GM19372 (cell line): Measurements from ENCODE around the gene PLSCR3.

Experiments used
- ATAC-seq: cut with Tn5 transposase; IDR thresholded peaks from one replicate; pipeline ENCODE4 v1.9.1; 2021; ENCODE audit warnings: mild to moderate bottlenecking, low read depth, moderate library complexity; ENCODE audit not compliant: unreplicated experiment

The PLSCR3 gene

GRCh38 chr17:7352503-7352889 is 41.8 kb downstream of the PLSCR3 start:
- ATAC-seq: no peak

DNA sequence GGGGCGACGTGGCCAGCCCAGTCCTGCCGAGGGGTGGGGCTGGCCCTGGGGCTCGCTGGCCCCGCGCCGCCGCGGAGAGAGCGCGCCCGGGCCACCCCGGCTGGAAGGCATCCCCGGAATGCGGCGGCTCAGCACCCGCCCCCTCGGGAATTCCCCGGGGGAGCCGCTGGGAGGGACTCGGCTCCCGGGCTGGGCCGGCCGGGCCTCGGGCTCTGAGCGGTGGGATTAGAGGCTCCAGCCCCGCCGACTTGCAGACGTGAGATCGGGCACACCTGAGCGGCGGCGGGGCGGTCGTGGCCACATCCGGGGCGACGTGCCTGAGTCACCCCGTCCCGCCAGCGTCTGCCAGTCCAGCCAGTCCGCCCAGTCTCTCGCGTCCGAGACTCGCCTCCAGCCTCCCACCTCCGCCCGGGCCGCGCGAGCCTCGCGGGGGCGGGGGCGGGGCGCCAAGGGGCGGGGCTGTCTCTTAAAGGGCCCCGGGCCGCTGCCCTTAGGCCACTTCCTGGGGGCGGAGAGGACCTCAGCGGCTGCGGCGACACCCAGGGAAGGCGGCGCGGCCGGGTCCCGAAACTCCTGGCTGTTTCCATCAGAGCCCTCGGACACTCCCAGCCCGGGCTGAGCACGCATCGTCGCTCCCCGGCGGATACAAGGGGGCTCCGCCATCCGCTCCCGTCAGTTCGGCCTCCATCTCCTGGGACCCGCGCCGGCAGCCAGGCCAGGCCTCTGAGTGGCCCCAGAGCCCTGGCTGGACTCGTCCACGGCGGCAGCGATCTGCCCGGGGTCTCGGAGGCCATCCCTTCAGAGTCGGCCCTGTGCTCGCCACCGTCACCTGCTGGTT is 42.4 kb downstream of the PLSCR3 start, which contains the start of gene KCTD11:
Gene KCTD11, plus strand, starts transcription at position 498 of the 838 bp plus-strand sequence.
- ATAC-seq: peak; percentile 66

GRCh38 chr17:7348478-7349242 is 45.7 kb downstream of the PLSCR3 start:
- ATAC-seq: no peak

- ATAC-seq: no peak
Observed at GRCh38 chr17:7347630-7348477, 46.5 kb downstream of the PLSCR3 start.

DNA sequence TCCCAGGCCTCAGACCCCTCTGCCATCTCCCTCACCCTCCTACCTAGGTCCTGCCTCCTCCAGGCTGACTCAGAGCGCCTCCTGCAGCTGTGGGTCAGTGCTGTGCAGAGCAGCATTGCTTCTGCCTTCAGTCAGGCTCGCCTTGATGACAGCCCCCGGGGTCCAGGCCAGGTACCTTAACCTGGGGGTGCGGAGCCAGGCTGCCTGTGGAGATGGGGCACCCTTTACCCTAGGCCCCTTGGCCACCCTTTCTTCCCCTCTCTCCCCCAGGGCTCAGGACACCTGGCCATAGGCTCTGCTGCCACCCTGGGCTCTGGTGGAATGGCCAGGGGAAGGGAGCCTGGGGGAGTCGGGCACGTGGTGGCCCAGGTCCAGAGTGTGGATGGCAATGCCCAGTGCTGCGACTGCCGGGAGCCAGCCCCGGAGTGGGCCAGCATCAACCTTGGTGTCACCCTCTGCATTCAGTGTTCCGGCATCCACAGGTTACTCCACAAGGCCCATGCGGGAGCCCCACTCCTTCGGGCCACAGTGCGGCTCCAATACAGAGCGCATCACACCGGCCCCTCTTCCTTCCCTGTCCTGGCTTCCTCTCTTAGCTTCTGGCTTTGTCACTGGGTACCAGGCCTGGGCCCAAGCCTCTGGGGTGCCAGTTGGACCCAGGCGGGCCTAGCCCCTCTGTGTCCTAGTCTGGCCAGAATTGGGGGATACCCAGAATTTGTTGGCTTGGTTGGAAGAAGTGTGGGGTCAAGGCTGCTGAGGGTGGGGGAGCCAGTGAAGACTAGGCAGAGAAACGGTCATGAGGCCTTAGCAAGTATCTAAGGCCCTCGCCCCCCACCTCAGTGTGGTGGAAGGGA is 47.3 kb downstream of the PLSCR3 start:
- ATAC-seq: no peak

- ATAC-seq: no peak
Observed at GRCh38 chr17:7343250-7343649, 51.1 kb downstream of the PLSCR3 start.

DNA sequence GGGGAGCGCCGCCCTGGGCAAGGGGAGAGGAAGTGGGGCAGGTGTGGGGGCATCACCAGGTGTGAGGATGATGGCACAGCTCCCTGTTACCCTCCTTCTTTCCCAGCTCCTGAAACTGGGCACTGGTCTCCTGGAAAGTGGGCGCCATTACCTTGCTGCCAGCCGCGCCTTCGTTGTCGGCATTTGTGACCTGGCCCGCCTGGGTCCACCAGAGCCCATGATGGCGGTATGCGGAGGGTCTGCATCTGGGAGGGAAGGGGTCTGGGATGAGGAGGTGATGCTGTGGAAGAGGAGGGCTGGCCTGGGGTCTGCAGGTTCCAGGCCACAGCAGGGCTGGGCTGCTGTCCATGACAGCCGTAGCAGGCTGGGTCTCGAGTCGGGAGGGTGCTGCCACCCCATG is 52.5 kb downstream of the PLSCR3 start:
- no peak for ATAC-seq

- ATAC-seq: no peak
Observed at GRCh38 chr17:7340179-7340578, 54.1 kb downstream of the PLSCR3 start.
